Mesenchymal stem cell (in vitro differentiated cells and primary cell): ENCODE measurements around the gene PRCD.
"Not testable (repeated sequence)": the region's sequence is repeated elsewhere in the genome, so short reads cannot be mapped to it uniquely, and the experiment has no call there.

Experiments used
- DNase-seq: peaks from one replicate; pipeline ENCODE4 v3.0.0-alpha.2; 2013
- H2AFZ ChIP-seq: one replicate; pipeline ENCODE4 v1.6.1; 2013; ENCODE audit warnings: low read depth, mild to moderate bottlenecking, control low read depth, inconsistent platforms, low read length, moderate library complexity
- H2AK5ac ChIP-seq: 2 replicates; pipeline ENCODE4 v1.6.1; 2013; ENCODE audit warnings: low read length, moderate library complexity, mild to moderate bottlenecking, inconsistent platforms; ENCODE audit not compliant: severe bottlenecking
- H2BK120ac ChIP-seq: one replicate; pipeline ENCODE4 v1.6.1; 2013; ENCODE audit warnings: low read depth, mild to moderate bottlenecking, inconsistent platforms, low read length, moderate library complexity
- H2BK12ac ChIP-seq, 2 experiments: one replicate each; pipeline ENCODE4 v1.6.1; 2013; ENCODE audit warnings: inconsistent platforms in 2 of 2, low read length in 2 of 2, mild to moderate bottlenecking in 2 of 2, moderate library complexity in 2 of 2, control low read depth in 1 of 2
- H2BK15ac ChIP-seq: one replicate; pipeline ENCODE4 v1.6.1; 2013; ENCODE audit warnings: mild to moderate bottlenecking, low read depth, inconsistent platforms; ENCODE audit not compliant: poor library complexity, severe bottlenecking
- H2BK5ac ChIP-seq: 2 replicates; pipeline ENCODE4 v1.6.1; 2013; ENCODE audit warnings: low read depth, mild to moderate bottlenecking, low read length, control low read depth, inconsistent platforms; ENCODE audit not compliant: poor library complexity, severe bottlenecking
- H3K14ac ChIP-seq, 2 experiments: one replicate each; pipeline ENCODE4 v1.6.1; 2013; ENCODE audit warnings: inconsistent platforms in 2 of 2, low read length in 2 of 2, control low read depth in 1 of 2, mild to moderate bottlenecking in 1 of 2, moderate library complexity in 1 of 2
- H3K18ac ChIP-seq, 2 experiments: one replicate each; pipeline ENCODE4 v1.6.1; 2013; ENCODE audit warnings: inconsistent platforms in 2 of 2, low read length in 2 of 2, control low read depth in 1 of 2, low read depth in 1 of 2, mild to moderate bottlenecking in 1 of 2
- H3K23ac ChIP-seq, 2 experiments: one replicate each; pipeline ENCODE4 v1.6.1; 2013; ENCODE audit warnings: inconsistent platforms in 2 of 2, low read length in 2 of 2, mild to moderate bottlenecking in 2 of 2, moderate library complexity in 2 of 2, control low read depth in 1 of 2
- H3K27ac ChIP-seq: 2 replicates; pipeline ENCODE4 v1.5.1; 2013; ENCODE audit warnings: mild to moderate bottlenecking, moderate library complexity, low read length, control low read depth, inconsistent platforms; ENCODE audit not compliant: poor library complexity, severe bottlenecking
- H3K27me3 ChIP-seq, 2 experiments: 2 replicates each; pipeline versions ENCODE4 v1.6.1 to v1.7.0; 2013; ENCODE audit warnings: low read length in 2 of 2, mild to moderate bottlenecking in 2 of 2, moderate library complexity in 2 of 2, control low read depth in 1 of 2, inconsistent platforms in 1 of 2; ENCODE audit not compliant: control insufficient read depth in 1 of 2, insufficient read depth in 1 of 2
- H3K36me3 ChIP-seq, 2 experiments: 2 replicates each; pipeline versions ENCODE4 v1.6.1 to v1.7.0; 2013; ENCODE audit warnings: low read length in 2 of 2, control low read depth in 1 of 2, inconsistent platforms in 1 of 2, low read depth in 1 of 2, mild to moderate bottlenecking in 1 of 2; ENCODE audit not compliant: insufficient read depth in 2 of 2, control insufficient read depth in 1 of 2
- H3K4ac ChIP-seq, 2 experiments: one replicate each; pipeline ENCODE4 v1.6.1; 2013; ENCODE audit warnings: inconsistent platforms in 2 of 2, low read length in 2 of 2, mild to moderate bottlenecking in 2 of 2, moderate library complexity in 2 of 2, control low read depth in 1 of 2, low read depth in 1 of 2
- H3K4me1 ChIP-seq: 2 replicates; pipeline ENCODE4 v1.6.1; 2013; ENCODE audit warnings: low read depth, low read length, control low read depth; ENCODE audit not compliant: control insufficient read depth, insufficient read depth
- H3K4me2 ChIP-seq: 2 replicates; pipeline ENCODE4 v1.6.1; 2013; ENCODE audit warnings: low read length, mild to moderate bottlenecking, inconsistent platforms; ENCODE audit not compliant: poor library complexity, severe bottlenecking
- H3K4me3 ChIP-seq, 2 experiments: 2 replicates each; pipeline versions ENCODE4 v1.5.1 to v1.7.0; 2013; ENCODE audit warnings: low read length in 2 of 2, mild to moderate bottlenecking in 2 of 2, control low read depth in 1 of 2, low read depth in 1 of 2; ENCODE audit not compliant: insufficient read depth in 1 of 2
- H3K79me1 ChIP-seq: replicated peaks from 2 replicates; pipeline ENCODE4 v1.6.1; 2013; ENCODE audit warnings: mild to moderate bottlenecking, control low read depth, low read length, inconsistent platforms; ENCODE audit not compliant: poor library complexity, severe bottlenecking
- H3K9ac ChIP-seq: 2 replicates; pipeline ENCODE4 v1.7.0; 2013; ENCODE audit warnings: mild to moderate bottlenecking, low read length, moderate library complexity
- H3K9me3 ChIP-seq: 2 replicates; pipeline ENCODE4 v1.7.0; 2013; ENCODE audit warnings: mild to moderate bottlenecking, low read length; ENCODE audit not compliant: control insufficient read depth
- H4K8ac ChIP-seq: one replicate; pipeline ENCODE4 v1.6.1; 2013; ENCODE audit warnings: inconsistent platforms, mild to moderate bottlenecking, low read length, moderate library complexity
- H4K91ac ChIP-seq: one replicate; pipeline ENCODE4 v1.6.1; 2013; ENCODE audit warnings: mild to moderate bottlenecking, low read length, inconsistent platforms
- WGBS: methylation state at CpG from one replicate; pipeline ENCODE4 v1.1.7; 2013; ENCODE audit warnings: mixed read lengths; 5-methylcytosine and 5-hydroxymethylcytosine counted together

The PRCD gene

GRCh38 chr17:76557368-76558197, 17.7 kb downstream of the PRCD start:
- Histone ChIP-seq H3K27me3 (no peaks in the 10 kb centered on the region), H2BK5ac (no peak overlapping the region), H3K36me3 (peaks cover 7 to 30% of the 10 kb centered on the region in 2 experiments), H3K27ac (peak overlapping the region; percentile 59), H3K4me3 (peak overlapping the region; percentile 80 to 96), H4K91ac (peak overlapping the region; percentile 67), H3K4me2 (peak overlapping the region; percentile 65), H3K79me1 (peaks cover 5% of the 10 kb centered on the region), H3K9me3 (no peaks in the 10 kb centered on the region), H3K23ac (no peak overlapping the region), H2BK15ac (peak overlapping the region; percentile 92), H3K9ac (peak overlapping the region; percentile 99), H2BK12ac (peak overlapping the region in 1 of 2 experiments; percentile 40), H3K14ac (peak overlapping the region in 1 of 2 experiments; percentile 88), H4K8ac (peak overlapping the region; percentile 70), H3K4ac (peak overlapping the region; percentile 71 to 97), H2BK120ac (peak overlapping the region; percentile 77), H3K18ac (peak overlapping the region; percentile 87 to 96), H2AK5ac (peak overlapping the region; percentile 27), H2AFZ (no peak overlapping the region), H3K4me1 (peaks cover 20% of the 10 kb centered on the region)
- DNase-seq: peak; percentile 98
- WGBS: under 1% methylated on average over 54 of the region's 55 CpGs

- H2BK15ac ChIP-seq: no peak overlapping the region
- H4K8ac ChIP-seq: no peak overlapping the region
- H3K9me3 ChIP-seq: no peaks in the 10 kb centered on the region
- H4K91ac ChIP-seq: peak overlapping the region; percentile 67
- peaks cover 5% of the 10 kb centered on the region for H3K79me1 ChIP-seq
- peak overlapping the region; percentile 62 for H3K4me2 ChIP-seq
- no peaks in the 10 kb centered on the region for H3K27me3 ChIP-seq
- peak overlapping the region; percentile 87 to 96 for H3K18ac ChIP-seq
- no peak overlapping the region for H2BK12ac ChIP-seq
- peak overlapping the region; percentile 99 for H3K9ac ChIP-seq
- DNase-seq: peak; percentile 48
- peak overlapping the region in 1 of 2 experiments; percentile 88 for H3K14ac ChIP-seq
- peaks cover 21% of the 10 kb centered on the region for H3K4me1 ChIP-seq
- no peak overlapping the region for H2AFZ ChIP-seq
- peak overlapping the region; percentile 21 for H2BK120ac ChIP-seq
- H3K27ac ChIP-seq: peak overlapping the region; percentile 2
- H3K36me3 ChIP-seq: peaks cover 10 to 30% of the 10 kb centered on the region in 2 experiments
- H3K4ac ChIP-seq: peak overlapping the region; percentile 55 to 97
- peak overlapping the region; percentile 80 to 96 for H3K4me3 ChIP-seq
- no peak overlapping the region for H2BK5ac ChIP-seq
- 2% methylated on average over 8 of the region's 14 CpGs for WGBS
- no peak overlapping the region for H3K23ac ChIP-seq
- H2AK5ac ChIP-seq: peak overlapping the region; percentile 56
Measured at GRCh38 chr17:76558198-76559095, 18.6 kb downstream of the PRCD start.

- not testable (repeated sequence) for DNase-seq
Measured at GRCh38 chr17:76559460-76559859, 19.6 kb downstream of the PRCD start.

More at GRCh38 chr17:76559460-76559859, 19.6 kb downstream of the PRCD start:
- H2BK5ac ChIP-seq, H3K27me3 ChIP-seq, H3K4ac ChIP-seq, H3K27ac ChIP-seq, H3K79me1 ChIP-seq, H3K23ac ChIP-seq, H2BK120ac ChIP-seq, H3K4me2 ChIP-seq, H3K18ac ChIP-seq, H4K8ac ChIP-seq, H2BK12ac ChIP-seq, H2AK5ac ChIP-seq, H4K91ac ChIP-seq, H2AFZ ChIP-seq, H3K9me3 ChIP-seq, H3K14ac ChIP-seq, H2BK15ac ChIP-seq: not testable (repeated sequence)
- Histone ChIP-seq H3K9ac (peak overlapping the region; percentile 99), H3K4me3 (peak overlapping the region in 1 of 2 experiments; percentile 96), H3K36me3 (peaks cover 10 to 32% of the 10 kb centered on the region in 2 experiments), H3K4me1 (peaks cover 15% of the 10 kb centered on the region)
- WGBS: 91% methylated on average over 6 of the region's 7 CpGs
